ENCODE results near the gene CCR3. TPM values are rescaled to one million over a fixed set of nuclear protein-coding genes. Genes with fewer than 3 reads are reported as not detected.

Gene CCR3
- total RNA-seq, 5 donors from 2014 or later (not counting 1 experiment from before 2014, with no cell fraction given) = 0.33 to 1.2 (median 0.55) TPM; not detected in 2

DNA sequence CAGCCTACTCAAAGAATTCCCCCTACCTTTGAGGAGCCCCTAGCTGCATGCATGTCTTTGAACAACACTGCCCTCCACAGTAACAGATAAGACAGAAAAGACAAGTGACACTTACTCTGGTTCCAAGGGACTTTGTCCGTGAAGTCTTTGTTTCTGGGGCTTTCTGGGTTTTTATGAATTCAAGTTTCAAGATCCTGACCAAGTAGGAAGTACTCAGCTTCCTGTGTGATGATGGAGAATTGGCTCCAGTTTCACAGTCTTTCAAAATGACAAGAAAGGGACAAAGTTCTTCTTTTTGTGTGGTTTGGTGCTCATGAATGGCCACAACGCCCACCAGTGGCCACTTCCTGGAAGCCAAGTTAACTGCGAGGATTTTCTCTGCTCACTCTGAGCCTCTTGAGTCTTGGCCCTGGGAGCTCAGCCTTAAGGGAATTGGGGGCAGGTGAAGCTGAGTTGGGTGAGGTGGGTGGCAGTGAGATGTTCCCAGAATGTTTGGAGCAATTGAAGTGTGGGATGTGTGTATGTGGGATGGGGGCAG lies 34.0 kb upstream of the CCR3 start, which contains the start of gene CCR1:
CCR1 (minus strand) TSS at position 147 of the 538 bp plus-strand sequence. CDS start 4,000 bp downstream, outside the sequence.
- CTCF ChIA-PET = interaction anchor here (0.7 to 1.9 kb wide), 11 partner anchors 10 to 170 kb away, joined by 3 to 6 read pairs (median 4); partner anchors contain the start of gene CCR5 (in 1 of the 2)
- H3K36me3 ChIP-seq (ENCODE audit: control insufficient read depth in 2 of 2, extremely low read depth in 1 of 2, insufficient read depth in 1 of 2, low read length in 1 of 2) = no peaks in the 10 kb centered on the region
- Mint-ChIP-seq H3K36me3 (no peaks in the 10 kb centered on the region), H3K27me3 (no peaks in the 10 kb centered on the region), H3K9me3 (no peaks in the 10 kb centered on the region), H3K4me1 (peaks cover 17 to 35% (median 25%) of the 10 kb centered on the region in 3 donors), H3K4me3 (peak within 1 kb of the TSS in 1 of 3 donors; percentile 36), H3K27ac (peak within 1 kb of the TSS; percentile 74 to 78)
- 5% methylated on average over 2 of the region's 3 CpGs for WGBS (ENCODE audit: insufficient coverage)
- peak within 1 kb of the TSS; percentile 48 for H3K27ac ChIP-seq (ENCODE audit: low read length)
- peaks cover 7 to 45% of the 10 kb centered on the region in 2 experiments for H3K4me1 ChIP-seq (ENCODE audit: control insufficient read depth in 1 of 2, extremely low read depth in 1 of 2, insufficient read depth in 2 of 2, low read length in 2 of 2)
- no peaks in the 10 kb centered on the region for H3K9me3 ChIP-seq
- POLR2A ChIA-PET = interaction anchor here in 1 of 2 donors (0.7 kb wide), 1 partner anchor 705 kb away, joined by 3 read pairs; no protein-coding TSS in a partner anchor
- peak within 1 kb of the TSS in 1 of 2 donors; percentile 14 for H3K4me3 ChIP-seq (ENCODE audit: control insufficient read depth in 1 of 2, extremely low read depth in 1 of 2, low read length in 1 of 2)
- no peaks in the 10 kb centered on the region for H3K27me3 ChIP-seq (replicated peaks in 1 of 2; ENCODE audit: control insufficient read depth in 2 of 2, extremely low read depth in 1 of 2, insufficient read depth in 2 of 2, low read length in 1 of 2)
- peak in 23 of 35 experiments; percentile 3 to 58 (median 18) for DNase-seq
- ATAC-seq (replicated peaks in 1 of 4) = peak in 3 of 4 experiments; percentile 26 to 48 (median 42)

DNA sequence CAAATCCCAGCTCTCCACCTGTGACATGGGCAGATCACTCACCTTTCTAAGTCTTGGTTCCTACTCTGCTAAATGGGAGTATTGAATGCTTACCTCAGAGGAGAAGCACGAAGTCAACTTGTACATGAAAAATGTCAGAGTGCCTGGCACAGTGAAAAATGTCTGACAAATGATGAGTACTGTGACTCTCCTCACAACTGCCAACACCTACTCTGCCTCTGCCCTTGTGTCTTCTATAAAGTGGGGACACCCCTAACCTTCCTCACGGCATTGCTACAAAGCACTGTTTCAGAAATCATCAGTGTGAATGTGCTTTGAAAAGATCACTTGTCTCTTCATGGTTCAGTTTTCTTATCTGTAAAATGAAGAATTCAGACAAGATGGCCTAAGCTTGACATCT lies 33.2 kb upstream of the CCR3 start:
- H3K27ac Mint-ChIP-seq = peak overlapping the region; percentile 22 to 78
- H3K9me3 ChIP-seq = no peaks in the 10 kb centered on the region
- H3K4me3 Mint-ChIP-seq = no peak overlapping the region
- DNase-seq = no peak
- H3K36me3 ChIP-seq (ENCODE audit: control insufficient read depth in 2 of 2, extremely low read depth in 1 of 2, insufficient read depth in 1 of 2, low read length in 1 of 2) = no peaks in the 10 kb centered on the region
- peaks cover 15 to 51% of the 10 kb centered on the region in 2 experiments for H3K4me1 ChIP-seq (ENCODE audit: control insufficient read depth in 1 of 2, extremely low read depth in 1 of 2, insufficient read depth in 2 of 2, low read length in 2 of 2)
- H3K4me3 ChIP-seq (ENCODE audit: control insufficient read depth in 1 of 2, extremely low read depth in 1 of 2, low read length in 1 of 2) = no peak overlapping the region
- 100% methylated on average over 1 of the region's 2 CpGs for WGBS (ENCODE audit: insufficient coverage)
- ChIA-PET CTCF (interaction anchor here in 1 of 2 donors (1.0 to 1.9 kb wide), 8 partner anchors 12 to 169 kb away, joined by 3 to 6 read pairs (median 4); partner anchors contain the start of gene CCR5), POLR2A (no interaction called here)
- no peaks in the 10 kb centered on the region for H3K9me3 Mint-ChIP-seq
- no peaks in the 10 kb centered on the region for H3K27me3 ChIP-seq (replicated peaks in 1 of 2; ENCODE audit: control insufficient read depth in 2 of 2, extremely low read depth in 1 of 2, insufficient read depth in 2 of 2, low read length in 1 of 2)
- peaks cover 17 to 35% (median 25%) of the 10 kb centered on the region in 3 donors for H3K4me1 Mint-ChIP-seq
- ATAC-seq (replicated peaks in 1 of 4) = no peak
- H3K36me3 Mint-ChIP-seq = no peaks in the 10 kb centered on the region
- H3K27ac ChIP-seq (ENCODE audit: low read length) = peak overlapping the region; percentile 30
- H3K27me3 Mint-ChIP-seq = no peaks in the 10 kb centered on the region

DNA sequence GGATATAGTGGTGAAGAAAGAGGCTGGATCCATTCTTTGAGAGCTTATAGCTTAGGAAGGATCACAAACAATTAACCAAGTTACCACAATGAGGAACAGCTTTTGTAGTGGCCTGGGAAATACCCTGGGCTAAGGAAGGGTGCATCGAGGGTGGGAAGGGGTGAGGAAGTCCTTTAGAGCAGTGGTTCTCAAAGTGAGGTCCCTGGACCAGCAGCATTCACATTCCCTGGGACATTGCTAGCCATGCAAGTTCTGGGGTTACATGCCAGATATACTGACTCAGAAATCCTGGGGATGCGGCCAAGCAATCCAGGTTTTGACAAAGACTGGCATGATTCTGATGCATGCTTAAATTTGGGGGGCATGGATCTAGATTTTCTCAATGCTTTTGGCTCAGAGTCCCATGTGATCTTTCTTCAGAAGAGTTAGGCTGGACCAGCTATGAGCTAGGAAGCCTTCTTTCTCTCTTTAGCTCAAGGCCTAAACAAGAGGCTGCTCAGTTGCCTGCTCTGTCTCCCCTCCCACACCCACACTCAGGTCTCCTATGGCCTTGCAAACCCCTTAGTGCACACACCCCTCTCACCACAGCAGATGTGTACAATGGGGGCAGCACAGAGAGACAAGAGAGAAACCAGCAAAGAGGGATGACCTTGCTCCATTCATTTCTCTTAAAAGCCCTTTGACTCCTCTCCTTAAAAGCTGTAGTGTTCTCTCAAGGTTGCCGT lies 32.4 kb upstream of the CCR3 start:
- 70% methylated on average over 2 of the region's 3 CpGs for whole genome bisulfite sequencing (ENCODE audit: insufficient coverage)
- H3K4me1 Mint-ChIP-seq = peaks cover 17 to 34% (median 27%) of the 10 kb centered on the region in 3 donors
- H3K9me3 ChIP-seq = no peaks in the 10 kb centered on the region
- H3K36me3 ChIP-seq (ENCODE audit: control insufficient read depth in 2 of 2, extremely low read depth in 1 of 2, insufficient read depth in 1 of 2, low read length in 1 of 2) = no peaks in the 10 kb centered on the region
- no peak for DNase-seq
- no peaks in the 10 kb centered on the region for H3K36me3 Mint-ChIP-seq
- peaks cover 15 to 57% of the 10 kb centered on the region in 2 experiments for H3K4me1 ChIP-seq (ENCODE audit: control insufficient read depth in 1 of 2, extremely low read depth in 1 of 2, insufficient read depth in 2 of 2, low read length in 2 of 2)
- H3K27ac Mint-ChIP-seq = peak overlapping the region in 1 of 2 donors; percentile 35
- no peak overlapping the region for H3K4me3 ChIP-seq (ENCODE audit: control insufficient read depth in 1 of 2, extremely low read depth in 1 of 2, low read length in 1 of 2)
- H3K9me3 Mint-ChIP-seq = no peaks in the 10 kb centered on the region
- no peaks in the 10 kb centered on the region for H3K27me3 ChIP-seq (replicated peaks in 1 of 2; ENCODE audit: control insufficient read depth in 2 of 2, extremely low read depth in 1 of 2, insufficient read depth in 2 of 2, low read length in 1 of 2)
- no peak for ATAC-seq (replicated peaks in 1 of 4)
- ChIA-PET CTCF (no interaction called here), POLR2A (no interaction called here)
- no peak overlapping the region for H3K27ac ChIP-seq (ENCODE audit: low read length)
- H3K27me3 Mint-ChIP-seq = no peaks in the 10 kb centered on the region
- H3K4me3 Mint-ChIP-seq = no peak overlapping the region

DNA sequence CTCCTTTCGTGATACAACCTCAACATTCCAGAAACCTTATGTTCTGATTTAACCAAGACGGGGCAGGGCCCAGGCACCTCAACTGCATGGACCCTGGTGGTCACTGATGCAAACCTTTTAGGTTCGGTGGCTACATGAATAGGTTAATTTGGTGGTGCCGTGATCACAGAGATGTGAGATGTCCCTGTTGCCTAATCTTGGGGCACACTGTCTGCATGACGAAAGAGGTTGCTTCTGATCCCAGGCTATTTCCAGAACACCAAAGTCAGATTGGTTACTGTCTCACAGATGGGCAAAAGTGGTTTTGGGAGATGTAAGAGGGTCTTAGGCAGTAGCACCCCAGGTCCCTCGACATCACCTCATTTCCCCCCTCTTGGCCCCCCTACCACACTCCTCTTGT lies 30.2 kb upstream of the CCR3 start:
- Histone ChIP-seq H3K27ac (ENCODE audit: low read length) (no peak overlapping the region), H3K9me3 (no peaks in the 10 kb centered on the region), H3K4me1 (ENCODE audit: control insufficient read depth in 1 of 2, extremely low read depth in 1 of 2, insufficient read depth in 2 of 2, low read length in 2 of 2) (peaks cover 15 to 43% of the 10 kb centered on the region in 2 experiments), H3K36me3 (ENCODE audit: control insufficient read depth in 2 of 2, extremely low read depth in 1 of 2, insufficient read depth in 1 of 2, low read length in 1 of 2) (no peaks in the 10 kb centered on the region), H3K27me3 (replicated peaks in 1 of 2; ENCODE audit: control insufficient read depth in 2 of 2, extremely low read depth in 1 of 2, insufficient read depth in 2 of 2, low read length in 1 of 2) (no peaks in the 10 kb centered on the region), H3K4me3 (ENCODE audit: control insufficient read depth in 1 of 2, extremely low read depth in 1 of 2, low read length in 1 of 2) (no peak overlapping the region)
- 96% methylated on average over 4 of the region's 6 CpGs for WGBS (ENCODE audit: insufficient coverage)
- DNase-seq (no peak), ATAC-seq (replicated peaks in 1 of 4) (no peak)
- Mint-ChIP-seq H3K4me3 (no peak overlapping the region), H3K27me3 (no peaks in the 10 kb centered on the region), H3K36me3 (no peaks in the 10 kb centered on the region), H3K9me3 (no peaks in the 10 kb centered on the region), H3K4me1 (peaks cover 17 to 26% (median 25%) of the 10 kb centered on the region in 3 donors), H3K27ac (no peak overlapping the region)
- CTCF ChIA-PET = no interaction called here
- POLR2A ChIA-PET = no interaction called here

- Mint-ChIP-seq H3K4me3 (no peak overlapping the region), H3K27me3 (no peaks in the 10 kb centered on the region), H3K4me1 (peaks cover 11 to 16% (median 14%) of the 10 kb centered on the region in 3 donors), H3K27ac (no peak overlapping the region), H3K36me3 (no peaks in the 10 kb centered on the region), H3K9me3 (no peaks in the 10 kb centered on the region)
- peaks cover 12 to 32% of the 10 kb centered on the region in 2 experiments for H3K4me1 ChIP-seq (ENCODE audit: control insufficient read depth in 1 of 2, extremely low read depth in 1 of 2, insufficient read depth in 2 of 2, low read length in 2 of 2)
- CTCF ChIA-PET = interaction anchor here in 1 of 2 donors (0.6 to 1.7 kb wide), 7 partner anchors 13 to 770 kb away, joined by 3 to 12 read pairs (median 3); partner anchors contain the start of gene CCR5
- no peaks in the 10 kb centered on the region for H3K9me3 ChIP-seq
- no peaks in the 10 kb centered on the region for H3K36me3 ChIP-seq (ENCODE audit: control insufficient read depth in 2 of 2, extremely low read depth in 1 of 2, insufficient read depth in 1 of 2, low read length in 1 of 2)
- peak; percentile 76 to 92 (median 82) for ATAC-seq (replicated peaks in 1 of 4)
- DNase-seq = peak in 2 of 35 experiments; percentile 4 to 62
- H3K27ac ChIP-seq (ENCODE audit: low read length) = peak overlapping the region; percentile 43
- no peak overlapping the region for H3K4me3 ChIP-seq (ENCODE audit: control insufficient read depth in 1 of 2, extremely low read depth in 1 of 2, low read length in 1 of 2)
- 0% methylated on average over 1 of the region's 4 CpGs for WGBS (ENCODE audit: insufficient coverage)
- POLR2A ChIA-PET = no interaction called here
- H3K27me3 ChIP-seq (replicated peaks in 1 of 2; ENCODE audit: control insufficient read depth in 2 of 2, extremely low read depth in 1 of 2, insufficient read depth in 2 of 2, low read length in 1 of 2) = no peaks in the 10 kb centered on the region
Observed at GRCh38 chr3:46213201-46213600, 29.1 kb upstream of the CCR3 start.

DNA sequence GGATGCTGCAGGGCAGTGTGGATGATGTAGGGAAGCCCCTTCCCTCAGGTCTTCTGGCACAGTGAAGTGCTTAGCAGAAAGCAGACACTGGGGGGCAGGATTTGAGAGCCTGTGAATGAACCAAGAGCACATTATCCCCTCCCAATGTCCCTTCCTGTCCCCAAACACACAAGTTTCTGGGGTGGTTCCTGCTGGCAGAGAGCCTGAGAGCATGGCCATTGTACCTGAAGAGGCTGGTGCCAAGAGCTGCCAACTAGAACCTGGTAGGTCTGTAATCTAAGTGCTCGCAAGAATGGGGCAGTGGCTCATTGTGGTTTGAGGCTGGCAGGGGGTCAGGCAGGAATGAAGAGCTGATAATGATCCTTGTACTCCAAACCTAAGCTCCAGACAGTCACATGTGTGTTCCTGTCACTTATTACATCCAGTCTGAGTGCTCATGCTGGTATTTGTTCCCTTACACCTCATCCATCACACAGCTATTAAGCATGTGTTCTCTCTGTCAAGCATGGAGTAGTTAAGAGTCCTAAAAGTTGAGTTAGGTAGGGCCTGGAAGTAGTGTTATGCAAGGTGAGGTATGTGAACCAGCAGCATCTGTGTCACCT lies 27.4 kb upstream of the CCR3 start:
- Histone ChIP-seq H3K27ac (ENCODE audit: low read length) (no peak overlapping the region), H3K36me3 (ENCODE audit: control insufficient read depth in 2 of 2, extremely low read depth in 1 of 2, insufficient read depth in 1 of 2, low read length in 1 of 2) (no peaks in the 10 kb centered on the region), H3K27me3 (replicated peaks in 1 of 2; ENCODE audit: control insufficient read depth in 2 of 2, extremely low read depth in 1 of 2, insufficient read depth in 2 of 2, low read length in 1 of 2) (no peaks in the 10 kb centered on the region), H3K4me3 (ENCODE audit: control insufficient read depth in 1 of 2, extremely low read depth in 1 of 2, low read length in 1 of 2) (no peak overlapping the region), H3K4me1 (ENCODE audit: control insufficient read depth in 1 of 2, extremely low read depth in 1 of 2, insufficient read depth in 2 of 2, low read length in 2 of 2) (peaks cover 12 to 24% of the 10 kb centered on the region in 2 experiments), H3K9me3 (no peaks in the 10 kb centered on the region)
- WGBS (ENCODE audit: insufficient coverage) = no CpG with 5 or more reads among the region's 1 CpG
- ChIA-PET POLR2A (interaction anchor here (0.6 to 0.7 kb wide), 2 partner anchors 20 to 140 kb away, joined by 3 to 4 read pairs; no protein-coding TSS in a partner anchor), CTCF (no interaction called here)
- peaks cover 0 to 2% (median 0%) of the 10 kb centered on the region in 3 donors for H3K4me1 Mint-ChIP-seq
- no peak for DNase-seq
- no peak overlapping the region for H3K27ac Mint-ChIP-seq
- H3K4me3 Mint-ChIP-seq = no peak overlapping the region
- peaks cover 0 to 7% (median 2%) of the 10 kb centered on the region in 3 donors for H3K9me3 Mint-ChIP-seq
- no peaks in the 10 kb centered on the region for H3K27me3 Mint-ChIP-seq
- H3K36me3 Mint-ChIP-seq = no peaks in the 10 kb centered on the region
- ATAC-seq (replicated peaks in 1 of 4) = no peak
